GM12878 (cell line): Measurements from ENCODE around the gene MGA.

Experiments used
- CREB1 ChIP-seq: IDR thresholded peaks from 2 replicates; pipeline ENCODE4 v1.6.1; 2012; ENCODE audit warnings: low read depth, mild to moderate bottlenecking, inconsistent platforms
- E2F8 ChIP-seq: fragments of 450-650 bp; IDR thresholded peaks from 2 replicates; pipeline ENCODE4 v1.6.1; 2018; ENCODE audit warnings: mild to moderate bottlenecking, low read depth, moderate library complexity; ENCODE audit not compliant: partially characterized antibody
- EP300 ChIP-seq, 2 experiments: fragments of 150-350 bp in 1 of 2; IDR thresholded peaks; 2 replicates each; pipeline ENCODE4 v1.6.1; 2011 to 2012; ENCODE audit warnings: low read depth in 2 of 2, low read length in 2 of 2, borderline replicate concordance in 1 of 2, improper control_type of control experiment in 1 of 2, inconsistent platforms in 1 of 2; ENCODE audit not compliant: control insufficient read depth in 1 of 2
- EZH2 ChIP-seq: IDR thresholded peaks from 2 replicates; pipeline ENCODE4 v1.6.1; 2012; ENCODE audit warnings: low read depth, mild to moderate bottlenecking, control low read depth, inconsistent platforms, low read length, borderline replicate concordance; ENCODE audit not compliant: control insufficient read depth
- MEF2A ChIP-seq: IDR thresholded peaks from 2 replicates; pipeline ENCODE4 v1.6.1; 2011; ENCODE audit warnings: low read depth, mild to moderate bottlenecking, low read length, moderate library complexity; ENCODE audit not compliant: insufficient read depth
- NR2F1 ChIP-seq: fragments of 450-650 bp; conservative IDR thresholded peaks from 2 replicates; pipeline ENCODE4 v1.6.1; 2017; ENCODE audit warnings: mild to moderate bottlenecking
- POLR2A ChIP-seq: IDR thresholded peaks from 2 replicates; pipeline ENCODE4 v1.6.1; 2011; ENCODE audit warnings: low read depth, mild to moderate bottlenecking, low read length
- POLR2AphosphoS5 ChIP-seq: IDR thresholded peaks from 2 replicates; pipeline ENCODE4 v1.6.1; 2011; ENCODE audit warnings: mild to moderate bottlenecking, low read length, inconsistent platforms
- SREBF2 ChIP-seq: IDR thresholded peaks from 2 replicates; pipeline ENCODE4 v1.6.1; 2012; ENCODE audit warnings: mild to moderate bottlenecking, low read length
- SUZ12 ChIP-seq: fragments of 200-600 bp; sonication (generic); IDR thresholded peaks from one replicate; pipeline ENCODE4 v1.6.1; 2018; ENCODE audit warnings: antibody characterized with exemption, mild to moderate bottlenecking; ENCODE audit not compliant: unreplicated experiment
- TAF1 ChIP-seq: IDR thresholded peaks from 2 replicates; pipeline ENCODE4 v1.6.1; 2011; ENCODE audit warnings: mild to moderate bottlenecking, low read depth, low read length, borderline replicate concordance
- YY1 ChIP-seq: IDR thresholded peaks from 2 replicates; pipeline ENCODE4 v1.6.1; 2011; ENCODE audit warnings: low read depth, mild to moderate bottlenecking, low read length
- ZNF217 ChIP-seq: fragments of 450-650 bp; IDR thresholded peaks from 2 replicates; pipeline ENCODE4 v1.6.1; 2017; ENCODE audit warnings: antibody characterized with exemption, mild to moderate bottlenecking
- TF ChIP-seq, protein P1 (sequence below), 3 experiments: IDR thresholded peaks in 2 of 3; conservative IDR thresholded peaks in 1 of 3; 2 replicates each; pipeline ENCODE4 v1.5.1; 2011; ENCODE audit warnings: low read depth in 3 of 3, low read length in 3 of 3, mild to moderate bottlenecking in 3 of 3, control low read depth in 2 of 3, moderate library complexity in 2 of 3, inconsistent platforms in 1 of 3, mixed read lengths in 1 of 3; ENCODE audit not compliant: control insufficient read depth in 2 of 3, insufficient read depth in 1 of 3; ENCODE audit errors: extremely low read depth in 1 of 3

DNA sequence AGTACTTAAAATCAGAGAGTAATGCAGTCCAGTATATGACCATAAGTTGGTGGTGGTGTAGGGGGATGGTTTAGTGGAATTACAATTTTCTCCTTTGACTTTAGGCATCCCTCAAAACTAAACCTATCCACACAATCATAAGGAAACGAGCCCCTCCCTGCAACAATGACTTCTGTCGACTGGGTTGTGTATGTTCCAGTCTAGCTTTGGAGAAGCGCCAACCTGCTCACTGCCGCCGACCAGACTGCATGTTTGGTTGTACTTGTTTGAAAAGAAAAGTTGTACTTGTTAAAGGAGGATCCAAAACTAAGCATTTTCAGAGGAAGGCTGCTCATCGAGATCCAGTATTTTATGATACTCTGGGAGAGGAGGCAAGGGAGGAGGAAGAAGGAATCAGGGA, 52.8 kb downstream of the MGA start:
- TF ChIP-seq EZH2 (no peak), MEF2A (no peak), CREB1 (no peak), TAF1 (no peak), SREBF2 (no peak), ZNF217 (no peak), YY1 (no peak), SUZ12 (no peak), POLR2A (no peak), EP300 (IDR thresholded peaks at IDR 0.05; ENCODE audit: borderline replicate concordance in 1 of 2, control insufficient read depth in 1 of 2, low read depth in 2 of 2, low read length in 2 of 2) (no peak), E2F8 (no peak), POLR2AphosphoS5 (no peak), NR2F1 (no peak)
- TF ChIP-seq, protein P1, sequence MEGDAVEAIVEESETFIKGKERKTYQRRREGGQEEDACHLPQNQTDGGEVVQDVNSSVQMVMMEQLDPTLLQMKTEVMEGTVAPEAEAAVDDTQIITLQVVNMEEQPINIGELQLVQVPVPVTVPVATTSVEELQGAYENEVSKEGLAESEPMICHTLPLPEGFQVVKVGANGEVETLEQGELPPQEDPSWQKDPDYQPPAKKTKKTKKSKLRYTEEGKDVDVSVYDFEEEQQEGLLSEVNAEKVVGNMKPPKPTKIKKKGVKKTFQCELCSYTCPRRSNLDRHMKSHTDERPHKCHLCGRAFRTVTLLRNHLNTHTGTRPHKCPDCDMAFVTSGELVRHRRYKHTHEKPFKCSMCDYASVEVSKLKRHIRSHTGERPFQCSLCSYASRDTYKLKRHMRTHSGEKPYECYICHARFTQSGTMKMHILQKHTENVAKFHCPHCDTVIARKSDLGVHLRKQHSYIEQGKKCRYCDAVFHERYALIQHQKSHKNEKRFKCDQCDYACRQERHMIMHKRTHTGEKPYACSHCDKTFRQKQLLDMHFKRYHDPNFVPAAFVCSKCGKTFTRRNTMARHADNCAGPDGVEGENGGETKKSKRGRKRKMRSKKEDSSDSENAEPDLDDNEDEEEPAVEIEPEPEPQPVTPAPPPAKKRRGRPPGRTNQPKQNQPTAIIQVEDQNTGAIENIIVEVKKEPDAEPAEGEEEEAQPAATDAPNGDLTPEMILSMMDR (IDR thresholded peaks at IDR 0.05 in 2 of 3, conservative IDR thresholded peaks at IDR 0.05 in 1 of 3; ENCODE audit: control insufficient read depth in 2 of 3, extremely low read depth in 1 of 3, insufficient read depth in 1 of 3, low read depth in 3 of 3, low read length in 3 of 3): no peak
